ENCODE results near the gene CCL25. TPM values are rescaled to one million over a fixed set of nuclear protein-coding genes. Genes with fewer than 3 reads are reported as not detected.
A peak's percentile ranks its signal among the peaks of the same experiment; 100 is the strongest.

CCL25 gene
- total RNA-seq (not detected), polyA plus RNA-seq (ENCODE audit: insufficient read length in 2 of 2) (under 1 TPM; 0.50 to 0.73 TPM)
- long read RNA-seq, donor 1 = 0 reads
- long read RNA-seq, donor 2 = 0 reads
- long read RNA-seq, donor 3 = 0 reads
- long read RNA-seq, donor 4 = 0 reads

DNA sequence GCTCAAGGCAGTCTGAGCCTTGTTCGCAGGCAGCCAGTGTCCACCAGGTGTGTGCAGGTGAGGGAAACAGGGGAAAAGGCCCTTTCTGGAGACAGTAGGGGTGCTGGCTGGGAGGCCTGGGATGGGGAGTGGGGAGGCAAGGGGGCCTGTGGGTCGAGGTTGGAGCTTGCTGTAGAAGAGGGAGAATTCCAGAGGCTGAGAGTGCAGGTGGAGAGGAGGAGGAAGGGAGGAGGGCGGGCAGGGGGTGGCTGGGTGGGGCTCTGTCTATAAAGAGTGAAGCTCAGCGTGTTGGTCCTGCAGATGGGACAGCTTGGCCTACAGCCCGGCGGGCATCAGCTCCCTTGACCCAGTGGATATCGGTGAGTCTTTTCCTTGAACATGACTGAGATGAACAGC is at the start of gene CCL25:
CCL25 (plus strand) TSS at position 297 of the 396 bp plus-strand sequence. CDS start 290 bp downstream, outside the sequence.
- Histone ChIP-seq H3K27me3 (ENCODE audit: control insufficient read depth, insufficient read depth, low read length) (peaks cover 2% of the 10 kb centered on the region), H3K9me3 (ENCODE audit: control insufficient read depth, insufficient read depth, low read length) (no peaks in the 10 kb centered on the region), H3K4me3 (ENCODE audit: low read depth, low read length) (no peak within 1 kb of the TSS), H3K27ac (ENCODE audit: low read depth, low read length) (no peak within 1 kb of the TSS), H3K36me3 (ENCODE audit: control insufficient read depth, insufficient read depth, low read length) (peaks cover 3% of the 10 kb centered on the region), H3K4me1 (ENCODE audit: control insufficient read depth, insufficient read depth, low read length) (peaks cover 12% of the 10 kb centered on the region)
- DNase-seq (ENCODE audit: low read depth in 4 of 6, low spot score in 6 of 6) = no peak
- 67% methylated on average over 2 of the region's 7 CpGs for WGBS (ENCODE audit: insufficient coverage)

- no peak overlapping the region for H3K27ac ChIP-seq (ENCODE audit: low read depth, low read length)
- no peaks in the 10 kb centered on the region for H3K27me3 ChIP-seq (ENCODE audit: control insufficient read depth, insufficient read depth, low read length)
- DNase-seq (ENCODE audit: low read depth in 4 of 6, low spot score in 6 of 6) = no peak
- peaks cover 44% of the 10 kb centered on the region for H3K4me1 ChIP-seq (ENCODE audit: control insufficient read depth, insufficient read depth, low read length)
- peak overlapping the region; percentile 64 for H3K4me3 ChIP-seq (ENCODE audit: low read depth, low read length)
- no CpG with 5 or more reads among the region's 6 CpGs for WGBS (ENCODE audit: insufficient coverage)
- peaks cover 24% of the 10 kb centered on the region for H3K36me3 ChIP-seq (ENCODE audit: control insufficient read depth, insufficient read depth, low read length)
- no peaks in the 10 kb centered on the region for H3K9me3 ChIP-seq (ENCODE audit: control insufficient read depth, insufficient read depth, low read length)
Observed at GRCh38 chr19:8004001-8004400, 48.6 kb upstream of the CCL25 start.

GRCh38 chr19:8004723-8005513 is 47.6 kb upstream of the CCL25 start:
- no peaks in the 10 kb centered on the region for H3K9me3 ChIP-seq (ENCODE audit: control insufficient read depth, insufficient read depth, low read length)
- peak overlapping the region; percentile 54 for H3K27ac ChIP-seq (ENCODE audit: low read depth, low read length)
- DNase-seq (ENCODE audit: low read depth in 4 of 6, low spot score in 6 of 6) = peak in 2 of 6 donors; percentile 15 to 21
- peaks cover 44% of the 10 kb centered on the region for H3K4me1 ChIP-seq (ENCODE audit: control insufficient read depth, insufficient read depth, low read length)
- under 1% methylated on average over 69 of the region's 74 CpGs for WGBS (ENCODE audit: insufficient coverage)
- H3K4me3 ChIP-seq (ENCODE audit: low read depth, low read length) = peak overlapping the region; percentile 64
- no peaks in the 10 kb centered on the region for H3K27me3 ChIP-seq (ENCODE audit: control insufficient read depth, insufficient read depth, low read length)
- peaks cover 27% of the 10 kb centered on the region for H3K36me3 ChIP-seq (ENCODE audit: control insufficient read depth, insufficient read depth, low read length)

DNA sequence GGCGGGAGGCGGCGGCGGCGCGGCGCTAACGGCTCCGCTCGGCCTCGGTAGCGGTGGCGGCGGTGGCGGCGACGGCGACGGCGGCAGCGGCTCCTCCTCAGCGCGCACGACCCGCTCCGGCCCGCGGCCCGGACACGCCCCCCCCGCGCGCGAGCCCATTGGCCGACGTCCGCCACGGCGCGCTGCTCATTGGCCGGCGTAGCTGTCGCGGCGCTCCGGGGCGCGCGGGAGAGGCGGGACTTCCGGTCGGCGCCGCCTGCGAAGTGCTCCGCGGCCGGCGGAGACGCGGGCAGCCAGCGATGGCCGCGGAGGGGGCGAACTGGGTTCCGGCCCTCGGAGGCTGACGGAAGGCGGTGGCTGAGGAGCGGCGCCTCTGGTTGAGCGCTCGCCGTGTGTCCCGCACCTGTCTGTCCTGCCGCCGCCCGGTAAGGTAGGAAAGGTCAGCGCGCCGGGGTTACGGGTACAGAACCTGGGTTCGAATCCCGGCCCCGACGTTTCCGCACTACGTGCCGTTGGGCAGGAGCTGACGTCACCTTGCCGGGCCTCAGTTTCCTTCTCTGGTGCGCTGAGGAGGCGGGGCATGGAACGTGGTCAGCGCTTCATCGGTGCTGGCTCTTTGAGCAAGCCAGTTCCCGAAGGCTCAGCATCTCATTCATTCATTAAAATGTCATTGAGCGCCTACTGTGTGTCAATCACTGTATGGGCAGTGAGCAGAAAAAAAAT is 46.9 kb upstream of the CCL25 start, which contains the start of gene ELAVL1:
ELAVL1 (minus strand) TSS at position 108 of the 723 bp plus-strand sequence. CDS start 13,826 bp downstream, outside the sequence.
- WGBS (ENCODE audit: insufficient coverage) = under 1% methylated on average over 95 of the region's 98 CpGs
- Histone ChIP-seq H3K27me3 (ENCODE audit: control insufficient read depth, insufficient read depth, low read length) (no peaks in the 10 kb centered on the region), H3K27ac (ENCODE audit: low read depth, low read length) (peak within 1 kb of the TSS; percentile 64), H3K4me3 (ENCODE audit: low read depth, low read length) (peak within 1 kb of the TSS; percentile 81), H3K9me3 (ENCODE audit: control insufficient read depth, insufficient read depth, low read length) (no peaks in the 10 kb centered on the region), H3K4me1 (ENCODE audit: control insufficient read depth, insufficient read depth, low read length) (peaks cover 41% of the 10 kb centered on the region), H3K36me3 (ENCODE audit: control insufficient read depth, insufficient read depth, low read length) (peaks cover 29% of the 10 kb centered on the region)
- DNase-seq (ENCODE audit: low read depth in 4 of 6, low spot score in 6 of 6) = peak; percentile 53 to 97 (median 84)

- no peaks in the 10 kb centered on the region for H3K9me3 ChIP-seq (ENCODE audit: control insufficient read depth, insufficient read depth, low read length)
- no peak for DNase-seq (ENCODE audit: low read depth in 4 of 6, low spot score in 6 of 6)
- WGBS (ENCODE audit: insufficient coverage) = 83% methylated on average over 14 of the region's 14 CpGs
- H3K27ac ChIP-seq (ENCODE audit: low read depth, low read length) = no peak overlapping the region
- no peaks in the 10 kb centered on the region for H3K27me3 ChIP-seq (ENCODE audit: control insufficient read depth, insufficient read depth, low read length)
- H3K4me3 ChIP-seq (ENCODE audit: low read depth, low read length) = no peak overlapping the region
- H3K36me3 ChIP-seq (ENCODE audit: control insufficient read depth, insufficient read depth, low read length) = no peaks in the 10 kb centered on the region
- no peaks in the 10 kb centered on the region for H3K4me1 ChIP-seq (ENCODE audit: control insufficient read depth, insufficient read depth, low read length)
Observed at GRCh38 chr19:8017808-8018207, 34.8 kb upstream of the CCL25 start.

DNA sequence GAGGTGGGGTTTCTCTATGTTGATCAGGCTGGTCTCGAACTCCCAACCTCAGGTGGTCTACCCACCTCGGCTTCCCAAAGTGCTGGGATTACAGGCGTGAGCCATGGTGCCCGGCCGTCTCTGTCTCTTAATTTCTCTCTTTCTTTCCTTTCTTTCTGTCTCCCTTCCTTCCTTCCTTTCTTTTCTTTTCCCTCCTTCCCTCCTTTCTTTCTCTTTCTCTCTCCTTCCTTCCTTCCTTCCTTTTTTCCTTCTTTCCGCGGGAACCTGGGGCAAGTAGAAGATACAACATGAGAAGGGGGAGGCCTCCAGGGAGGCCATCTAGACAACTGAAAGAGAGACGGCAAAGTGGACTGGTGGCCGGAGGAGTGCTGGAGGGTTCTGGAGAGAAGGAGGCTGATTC is 31.9 kb upstream of the CCL25 start:
- Histone ChIP-seq H3K9me3 (ENCODE audit: control insufficient read depth, insufficient read depth, low read length) (no peaks in the 10 kb centered on the region), H3K4me1 (ENCODE audit: control insufficient read depth, insufficient read depth, low read length) (no peaks in the 10 kb centered on the region), H3K36me3 (ENCODE audit: control insufficient read depth, insufficient read depth, low read length) (no peaks in the 10 kb centered on the region), H3K27me3 (ENCODE audit: control insufficient read depth, insufficient read depth, low read length) (no peaks in the 10 kb centered on the region), H3K4me3 (ENCODE audit: low read depth, low read length) (no peak overlapping the region), H3K27ac (ENCODE audit: low read depth, low read length) (no peak overlapping the region)
- WGBS (ENCODE audit: insufficient coverage) = 91% methylated on average over 6 of the region's 9 CpGs
- no peak for DNase-seq (ENCODE audit: low read depth in 4 of 6, low spot score in 6 of 6)

- H3K27me3 ChIP-seq (ENCODE audit: control insufficient read depth, insufficient read depth, low read length) = no peaks in the 10 kb centered on the region
- no peak for DNase-seq (ENCODE audit: low read depth in 4 of 6, low spot score in 6 of 6)
- H3K4me3 ChIP-seq (ENCODE audit: low read depth, low read length) = no peak overlapping the region
- no peaks in the 10 kb centered on the region for H3K36me3 ChIP-seq (ENCODE audit: control insufficient read depth, insufficient read depth, low read length)
- no peak overlapping the region for H3K27ac ChIP-seq (ENCODE audit: low read depth, low read length)
- H3K9me3 ChIP-seq (ENCODE audit: control insufficient read depth, insufficient read depth, low read length) = no peaks in the 10 kb centered on the region
- WGBS (ENCODE audit: insufficient coverage) = 94% methylated on average over 5 of the region's 8 CpGs
- no peaks in the 10 kb centered on the region for H3K4me1 ChIP-seq (ENCODE audit: control insufficient read depth, insufficient read depth, low read length)
Observed at GRCh38 chr19:8021374-8021773, 31.2 kb upstream of the CCL25 start.

DNA sequence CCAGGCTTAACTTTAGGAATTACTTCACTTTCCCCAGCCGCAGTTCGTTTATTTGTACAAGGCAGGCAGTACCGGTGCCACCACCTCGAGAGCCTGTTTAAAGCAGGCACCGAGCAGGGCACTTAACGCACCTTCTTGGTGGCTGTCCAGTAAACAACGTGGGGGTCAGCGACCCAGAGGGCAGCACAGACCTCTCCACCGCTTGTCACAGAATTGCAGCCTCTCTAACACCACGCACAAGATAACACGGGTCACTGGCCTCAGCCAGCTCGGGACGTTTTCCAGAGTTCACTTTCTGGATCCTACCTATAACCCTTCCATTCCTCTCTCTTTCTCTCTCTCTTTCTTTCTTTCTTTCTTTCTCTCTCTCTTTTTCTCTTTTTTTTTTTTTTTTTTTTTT is 30.3 kb upstream of the CCL25 start:
- Histone ChIP-seq H3K9me3 (ENCODE audit: control insufficient read depth, insufficient read depth, low read length) (no peaks in the 10 kb centered on the region), H3K4me3 (ENCODE audit: low read depth, low read length) (no peak overlapping the region), H3K27ac (ENCODE audit: low read depth, low read length) (no peak overlapping the region), H3K36me3 (ENCODE audit: control insufficient read depth, insufficient read depth, low read length) (no peaks in the 10 kb centered on the region), H3K27me3 (ENCODE audit: control insufficient read depth, insufficient read depth, low read length) (no peaks in the 10 kb centered on the region), H3K4me1 (ENCODE audit: control insufficient read depth, insufficient read depth, low read length) (no peaks in the 10 kb centered on the region)
- WGBS (ENCODE audit: insufficient coverage) = 86% methylated on average over 12 of the region's 13 CpGs
- no peak for DNase-seq (ENCODE audit: low read depth in 4 of 6, low spot score in 6 of 6)

DNA sequence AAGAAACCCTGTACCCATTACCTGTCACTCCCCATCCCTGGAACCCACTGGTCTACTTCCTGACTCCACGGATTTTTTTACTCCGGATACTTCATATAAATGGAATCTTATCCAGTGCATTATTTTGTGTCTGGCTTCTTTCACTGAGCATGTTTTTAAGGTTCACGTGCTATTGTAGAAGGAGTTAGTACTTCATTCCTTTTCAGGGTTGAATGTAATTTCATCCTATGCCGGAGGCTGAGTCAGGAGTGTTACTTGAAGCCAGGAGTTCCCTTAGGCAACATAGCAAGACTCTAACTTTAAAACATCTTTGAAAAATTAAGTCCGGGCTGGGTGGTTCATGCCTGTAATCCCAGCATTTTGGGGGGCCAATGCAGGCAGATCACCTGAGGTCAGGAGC is 29.2 kb upstream of the CCL25 start:
- 96% methylated on average over 2 of the region's 5 CpGs for WGBS (ENCODE audit: insufficient coverage)
- peaks cover 3% of the 10 kb centered on the region for H3K4me1 ChIP-seq (ENCODE audit: control insufficient read depth, insufficient read depth, low read length)
- DNase-seq (ENCODE audit: low read depth in 4 of 6, low spot score in 6 of 6) = no peak

More for the DNA sequence above, 29.2 kb upstream of the CCL25 start:
- no peak overlapping the region for H3K4me3 ChIP-seq (ENCODE audit: low read depth, low read length)
- H3K27ac ChIP-seq (ENCODE audit: low read depth, low read length) = no peak overlapping the region
- no peaks in the 10 kb centered on the region for H3K9me3 ChIP-seq (ENCODE audit: control insufficient read depth, insufficient read depth, low read length)
- no peaks in the 10 kb centered on the region for H3K27me3 ChIP-seq (ENCODE audit: control insufficient read depth, insufficient read depth, low read length)
- no peaks in the 10 kb centered on the region for H3K36me3 ChIP-seq (ENCODE audit: control insufficient read depth, insufficient read depth, low read length)
